Astrocyte of the hippocampus (primary cell): ENCODE results near the gene PLSCR3.

ENCODE experiments used
- DNase-seq: peaks from one replicate; pipeline ENCODE4 v3.0.0; 2011; ENCODE audit warnings: low read depth, low spot score

PLSCR3 gene

GRCh38 chr17:7394452-7395191, at the start of gene PLSCR3:
TSS of gene PLSCR3 (minus strand) at chr17:7394525. CDS start at chr17:7394110, 415 bp downstream.
- DNase-seq: peak; percentile 94

GRCh38 chr17:7443499-7444485, 49.5 kb upstream of the PLSCR3 start:
- no peak for DNase-seq

- DNase-seq: no peak
Measured at GRCh38 chr17:7442142-7442541, 47.8 kb upstream of the PLSCR3 start.

GRCh38 chr17:7441266-7441665, 46.9 kb upstream of the PLSCR3 start:
- peak; percentile 39 for DNase-seq

- peak; percentile 79 for DNase-seq
Measured at GRCh38 chr17:7440834-7441195, 46.5 kb upstream of the PLSCR3 start.

- DNase-seq: peak; percentile 51
Measured at GRCh38 chr17:7440113-7440833, 45.9 kb upstream of the PLSCR3 start.

- DNase-seq: peak; percentile 31
Measured at GRCh38 chr17:7439462-7440112, 45.3 kb upstream of the PLSCR3 start, which contains the start of gene FGF11. TSS of gene FGF11 (plus strand) at chr17:7439512. CDS start at chr17:7439621, 109 bp downstream.

- no peak for DNase-seq
Measured at GRCh38 chr17:7438656-7439460, 44.5 kb upstream of the PLSCR3 start.

- peak; percentile 68 for DNase-seq
Measured at GRCh38 chr17:7437950-7438614, 43.8 kb upstream of the PLSCR3 start.

GRCh38 chr17:7437369-7437863, 43.1 kb upstream of the PLSCR3 start:
- DNase-seq: no peak

- DNase-seq: peak; percentile 95
Measured at GRCh38 chr17:7436556-7437368, 42.4 kb upstream of the PLSCR3 start.

- DNase-seq: peak; percentile 48
Measured at GRCh38 chr17:7435676-7436555, 41.6 kb upstream of the PLSCR3 start.

GRCh38 chr17:7432296-7432695, 38.0 kb upstream of the PLSCR3 start:
- no peak for DNase-seq

GRCh38 chr17:7431231-7431630, 36.9 kb upstream of the PLSCR3 start:
- no peak for DNase-seq

- DNase-seq: no peak
Measured at GRCh38 chr17:7429722-7430121, 35.4 kb upstream of the PLSCR3 start.

GRCh38 chr17:7428557-7428956, 34.2 kb upstream of the PLSCR3 start, which contains the start of gene SPEM3:
TSS of gene SPEM3 (plus strand) at chr17:7428857. CDS start at chr17:7428903, 46 bp downstream.
- no peak for DNase-seq

GRCh38 chr17:7427549-7427948, 33.2 kb upstream of the PLSCR3 start:
- no peak for DNase-seq
